D721Med (cell line): ENCODE data around the gene CUX1.

Experiments used
- DNase-seq: peaks from one replicate; pipeline ENCODE4 v3.0.0; 2011; ENCODE audit warnings: low spot score; ENCODE audit not compliant: insufficient read length
- FAIRE-seq: peaks from 2 replicates; lab custom pipeline; 2011; peaks lifted over from hg19 to GRCh38; lab: Jason Lieb, UNC
- TF ChIP-seq, protein P1 (sequence below): IDR thresholded peaks from 2 replicates; pipeline ENCODE4 v1.5.1; 2012; ENCODE audit warnings: mild to moderate bottlenecking, control low read depth; ENCODE audit not compliant: insufficient read depth; ENCODE audit errors: missing control alignments

The CUX1 gene

DNA sequence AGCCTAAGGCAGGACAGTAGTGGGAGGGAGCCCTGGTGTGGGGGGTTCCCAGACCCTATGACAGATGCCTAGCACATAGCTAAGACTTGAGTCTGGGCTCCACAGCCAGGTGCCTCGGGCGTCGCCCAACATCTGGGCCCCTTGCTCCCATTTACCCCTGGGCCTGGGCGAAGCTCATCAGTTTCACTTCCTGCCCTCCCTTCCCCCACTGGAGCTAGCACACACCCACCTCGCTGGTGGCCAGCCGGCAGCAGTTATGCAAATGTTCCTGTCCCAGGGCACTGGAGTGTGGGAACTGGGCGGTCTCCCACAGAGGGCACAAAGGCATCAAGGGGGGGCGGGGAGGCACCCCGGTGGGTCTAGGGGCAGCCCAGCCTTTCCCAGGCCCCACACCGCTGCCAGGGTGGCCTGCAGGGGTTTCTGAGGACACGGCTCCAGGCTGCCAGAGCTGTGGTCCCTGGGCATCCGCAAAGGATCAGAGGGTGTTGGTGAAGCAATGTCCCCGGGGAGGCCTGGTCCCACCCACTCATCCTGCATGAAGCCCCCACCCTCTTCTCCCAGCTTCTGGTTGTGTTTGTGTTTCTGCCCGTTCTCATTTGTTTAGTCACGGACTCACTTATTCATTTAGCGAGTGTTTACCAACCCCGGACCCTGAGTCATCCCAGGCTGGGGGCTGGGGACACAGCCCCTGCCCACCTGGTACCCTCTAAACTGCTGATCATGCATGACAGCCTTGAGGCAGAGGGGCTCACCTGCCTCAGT lies 489.7 kb downstream of the CUX1 start:
- no peak for FAIRE-seq

DNA sequence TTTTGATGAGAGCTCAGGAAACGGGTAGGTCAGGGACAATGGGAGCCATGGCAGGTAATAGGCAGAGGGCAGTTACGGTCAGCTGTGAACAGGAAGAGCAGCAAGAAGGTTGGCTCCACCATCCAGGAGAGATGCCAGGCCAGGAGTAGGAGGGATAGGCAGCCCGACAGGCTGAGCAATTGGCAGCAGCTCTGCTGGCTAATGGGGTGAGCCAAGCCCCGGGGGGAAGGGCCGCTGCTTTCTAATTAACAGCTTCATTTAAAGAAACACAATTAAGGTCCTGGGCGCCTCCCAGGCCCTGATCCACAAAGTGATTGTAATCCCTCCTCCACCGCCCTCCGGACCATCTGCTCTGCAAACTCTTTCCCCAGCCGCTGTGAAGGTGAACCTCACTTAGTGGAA lies 493.0 kb downstream of the CUX1 start:
- TF ChIP-seq, protein P1, sequence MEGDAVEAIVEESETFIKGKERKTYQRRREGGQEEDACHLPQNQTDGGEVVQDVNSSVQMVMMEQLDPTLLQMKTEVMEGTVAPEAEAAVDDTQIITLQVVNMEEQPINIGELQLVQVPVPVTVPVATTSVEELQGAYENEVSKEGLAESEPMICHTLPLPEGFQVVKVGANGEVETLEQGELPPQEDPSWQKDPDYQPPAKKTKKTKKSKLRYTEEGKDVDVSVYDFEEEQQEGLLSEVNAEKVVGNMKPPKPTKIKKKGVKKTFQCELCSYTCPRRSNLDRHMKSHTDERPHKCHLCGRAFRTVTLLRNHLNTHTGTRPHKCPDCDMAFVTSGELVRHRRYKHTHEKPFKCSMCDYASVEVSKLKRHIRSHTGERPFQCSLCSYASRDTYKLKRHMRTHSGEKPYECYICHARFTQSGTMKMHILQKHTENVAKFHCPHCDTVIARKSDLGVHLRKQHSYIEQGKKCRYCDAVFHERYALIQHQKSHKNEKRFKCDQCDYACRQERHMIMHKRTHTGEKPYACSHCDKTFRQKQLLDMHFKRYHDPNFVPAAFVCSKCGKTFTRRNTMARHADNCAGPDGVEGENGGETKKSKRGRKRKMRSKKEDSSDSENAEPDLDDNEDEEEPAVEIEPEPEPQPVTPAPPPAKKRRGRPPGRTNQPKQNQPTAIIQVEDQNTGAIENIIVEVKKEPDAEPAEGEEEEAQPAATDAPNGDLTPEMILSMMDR: no peak
- DNase-seq: peak; percentile 93
- no peak for FAIRE-seq

More for the DNA sequence above, 489.7 kb downstream of the CUX1 start:
- DNase-seq: no peak
- TF ChIP-seq, protein P1: no peak

DNA sequence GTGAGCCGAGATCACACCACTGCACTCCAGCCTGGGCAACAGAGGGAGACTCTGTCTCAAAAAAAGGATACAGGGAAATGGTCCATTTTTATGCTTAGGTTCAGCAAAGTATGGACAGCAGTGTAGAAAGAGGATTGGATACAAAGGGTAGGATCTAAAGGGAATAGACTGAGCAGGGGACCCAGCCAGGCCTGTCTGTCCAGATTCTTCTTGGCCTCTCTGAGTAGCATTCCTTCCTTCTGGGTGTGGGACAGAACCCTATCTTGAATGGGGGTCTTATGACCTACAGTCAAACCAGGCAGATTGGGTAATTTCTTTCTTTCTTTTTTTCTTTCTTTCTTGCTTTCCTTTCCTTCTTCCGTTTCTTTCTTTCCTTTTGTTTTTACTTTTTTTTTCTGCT lies 494.9 kb downstream of the CUX1 start:
- TF ChIP-seq, protein P1: no peak
- FAIRE-seq (no peak), DNase-seq (no peak)

DNA sequence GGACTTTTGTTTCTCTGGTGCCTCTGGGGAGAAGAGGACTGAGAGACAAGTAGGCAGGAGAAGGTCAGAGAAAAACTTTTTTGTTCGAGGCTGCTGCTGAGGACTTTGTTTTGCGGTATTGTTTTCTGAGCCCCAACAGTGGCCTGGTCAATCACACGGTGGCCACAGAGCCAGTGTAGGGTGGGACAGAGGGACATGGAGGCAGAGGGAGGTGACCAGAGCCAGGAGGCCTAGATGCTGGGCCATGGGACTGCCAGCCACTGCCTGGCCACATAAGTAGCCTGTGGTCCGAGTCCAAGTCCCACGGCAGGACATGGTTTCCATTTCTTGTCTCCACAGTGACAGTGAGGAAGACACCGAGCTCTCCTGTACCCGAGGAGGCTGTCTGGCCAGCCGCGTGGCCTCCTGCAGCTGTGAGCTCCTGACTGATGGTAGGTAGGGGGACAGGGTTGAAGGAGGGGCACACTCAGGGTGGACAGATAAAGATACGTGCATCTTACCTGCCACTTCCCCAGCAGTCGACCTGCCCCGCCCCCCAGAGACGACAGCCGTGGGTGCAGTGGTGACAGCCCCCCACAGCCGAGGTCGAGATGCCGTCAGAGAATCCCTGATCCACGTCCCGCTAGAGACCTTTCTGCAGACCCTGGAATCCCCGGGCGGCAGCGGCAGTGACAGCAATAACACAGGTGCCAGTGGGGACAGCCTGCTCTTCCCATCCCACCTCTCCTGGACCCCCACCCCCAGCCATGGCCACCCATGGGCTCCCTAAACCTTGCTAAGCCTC lies 496.8 kb downstream of the CUX1 start:
- TF ChIP-seq, protein P1: no peak
- DNase-seq (peak; percentile 7), FAIRE-seq (no peak)

DNA sequence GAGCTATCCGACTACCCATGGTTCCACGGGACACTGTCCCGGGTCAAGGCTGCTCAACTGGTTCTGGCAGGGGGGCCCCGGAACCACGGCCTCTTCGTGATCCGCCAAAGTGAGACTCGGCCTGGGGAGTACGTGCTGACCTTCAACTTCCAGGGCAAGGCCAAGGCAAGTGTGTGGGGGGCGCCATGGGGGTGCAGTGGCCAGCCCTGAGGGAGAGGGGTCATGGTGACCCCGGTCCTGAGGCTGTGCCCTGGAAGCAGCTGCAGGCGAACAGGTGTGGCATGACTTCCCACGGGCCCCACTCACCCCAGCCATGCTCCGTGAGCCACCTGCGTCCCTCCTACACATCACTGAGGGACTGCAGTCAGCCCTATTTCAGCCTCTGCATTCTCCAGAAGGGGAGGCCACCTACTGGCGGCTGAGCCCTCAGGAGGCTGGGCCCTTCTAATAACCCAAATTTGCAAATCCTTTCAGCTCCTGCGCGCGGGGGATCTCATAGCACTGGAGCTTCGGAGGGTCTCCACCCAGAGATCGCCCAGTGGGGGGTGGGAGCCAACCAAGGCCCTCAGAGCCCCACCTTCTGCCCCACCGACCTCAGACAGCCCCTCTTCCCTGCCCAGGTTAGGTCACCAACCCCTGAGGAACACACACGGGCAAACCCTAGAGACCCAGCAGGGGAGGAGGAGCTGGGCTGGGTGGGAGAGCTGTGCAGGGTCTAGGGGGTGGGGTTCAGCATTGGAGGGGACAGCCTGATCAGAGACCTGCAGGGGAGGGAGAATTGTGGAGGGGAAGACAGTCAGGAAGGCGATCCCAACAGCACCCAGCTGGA lies 500.0 kb downstream of the CUX1 start:
- FAIRE-seq: no peak
- DNase-seq: peak; percentile 19
- TF ChIP-seq, protein P1: peak; percentile 2

DNA sequence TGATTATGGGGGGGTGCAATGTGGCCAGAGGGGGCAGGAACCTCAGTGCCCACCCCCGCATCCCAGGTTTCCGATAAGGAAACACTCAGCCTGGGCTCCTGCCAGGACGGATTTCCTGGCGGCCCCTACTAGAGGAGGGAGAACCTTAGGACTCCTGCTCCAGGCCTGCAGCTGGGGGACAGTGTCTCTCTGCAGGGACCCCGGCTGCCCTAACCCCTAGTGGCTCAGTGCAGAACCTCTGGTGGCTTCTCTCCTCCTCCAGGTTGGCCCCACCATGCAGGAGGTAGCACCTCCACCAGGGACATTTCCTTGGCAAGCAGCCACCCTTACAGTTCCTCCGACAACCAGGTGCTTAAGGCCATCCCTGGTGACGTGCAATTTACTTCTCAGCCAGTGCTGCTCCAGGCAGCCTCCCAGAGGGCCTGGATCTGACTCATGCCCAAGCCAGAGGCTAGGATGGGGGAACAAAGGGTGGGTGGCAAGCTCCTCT lies 501.1 kb downstream of the CUX1 start:
- TF ChIP-seq, protein P1: no peak
- FAIRE-seq: no peak
- DNase-seq: peak; percentile 13
